IMR-90 (cell line): Measurements from ENCODE around the gene ZBTB7B. TPM values are rescaled to one million over a fixed set of nuclear protein-coding genes. Genes with fewer than 3 reads are reported as not detected.

Source experiments
- ATAC-seq: fragments of 200-7000 bp; cut with Tn5 transposase; 2 replicates; pipeline ENCODE4 v1.9.1; 2020; ENCODE audit warnings: low read depth, mild to moderate bottlenecking, moderate library complexity
- BruUV-seq: library from RNA; stranded (reverse); fragments of 400-500 nt; replicated peaks from 2 replicates; lab custom pipeline; 2021; lab: Mats Ljungman, UMichigan
- CTCF ChIA-PET: fragments of 300-600 bp; formaldehyde crosslinking; extraction: SDS; loops from one replicate; lab custom pipeline; 2021; ENCODE audit warnings: antibody characterized with exemption; lab: Yijun Ruan, JAX
- POLR2A ChIA-PET: fragments of 300-600 bp; sonication (Branson Sonifier 250); formaldehyde crosslinking; loops from one replicate; lab custom pipeline; 2022; ENCODE audit warnings: antibody characterized with exemption; ENCODE audit not compliant: unreplicated experiment; lab: Charles Lee
- DNase-seq: peaks from one replicate; pipeline ENCODE4 v3.0.0; 2013
- H2AFZ ChIP-seq: replicated peaks from 2 replicates; pipeline ENCODE3; 2013; ENCODE audit warnings: low read length, mild to moderate bottlenecking; ENCODE audit not compliant: poor library complexity
- H2AK5ac ChIP-seq: 2 replicates; pipeline ENCODE4 v1.6.1; 2013; ENCODE audit warnings: low read depth, low read length, inconsistent platforms
- H2AK9ac ChIP-seq: replicated peaks from 2 replicates; pipeline ENCODE3; 2013; ENCODE audit warnings: mild to moderate bottlenecking, low read depth, low read length, moderate library complexity; ENCODE audit not compliant: poor library complexity
- H2BK120ac ChIP-seq: 2 replicates; pipeline ENCODE4 v1.6.1; 2013; ENCODE audit warnings: low read depth, low read length, inconsistent platforms
- H2BK15ac ChIP-seq: 3 replicates; pipeline ENCODE4 v1.6.1; 2013; ENCODE audit warnings: low read depth, low read length, inconsistent platforms
- H2BK20ac ChIP-seq: 2 replicates; pipeline ENCODE4 v1.6.1; 2013; ENCODE audit warnings: low read depth, mild to moderate bottlenecking, inconsistent platforms, low read length, moderate library complexity
- H2BK5ac ChIP-seq: 2 replicates; pipeline ENCODE4 v1.6.1; 2013; ENCODE audit warnings: mild to moderate bottlenecking, low read depth, low read length, inconsistent platforms; ENCODE audit not compliant: poor library complexity, severe bottlenecking
- H3K14ac ChIP-seq: replicated peaks from 2 replicates; pipeline ENCODE4 v1.6.1; 2013; ENCODE audit warnings: low read depth, low read length, inconsistent platforms
- H3K18ac ChIP-seq: 2 replicates; pipeline ENCODE4 v1.6.1; 2013; ENCODE audit warnings: low read depth, low read length, control low read depth
- H3K23ac ChIP-seq: 2 replicates; pipeline ENCODE4 v1.6.1; 2013; ENCODE audit warnings: low read depth, low read length, inconsistent platforms
- H3K27ac ChIP-seq: 2 replicates; pipeline ENCODE4 v1.5.1; 2013; ENCODE audit warnings: mild to moderate bottlenecking, control low read depth, low read length; ENCODE audit not compliant: insufficient read depth
- H3K27me3 ChIP-seq: 2 replicates; pipeline ENCODE4 v1.6.1; 2013; ENCODE audit warnings: low read length; ENCODE audit not compliant: control insufficient read depth, insufficient read depth
- H3K36me3 ChIP-seq: 2 replicates; pipeline ENCODE4 v1.6.1; 2013; ENCODE audit warnings: low read length, mixed read lengths; ENCODE audit not compliant: control insufficient read depth, insufficient read depth
- H3K4ac ChIP-seq: 2 replicates; pipeline ENCODE4 v1.6.1; 2013; ENCODE audit warnings: low read depth, low read length, inconsistent platforms
- H3K4me1 ChIP-seq: 2 replicates; pipeline ENCODE4 v1.6.1; 2013; ENCODE audit warnings: low read length, mixed read lengths; ENCODE audit not compliant: control insufficient read depth, insufficient read depth
- H3K4me2 ChIP-seq: 2 replicates; pipeline ENCODE4 v1.6.1; 2013; ENCODE audit warnings: low read depth, mild to moderate bottlenecking, control low read depth, low read length, moderate library complexity
- H3K4me3 ChIP-seq: 2 replicates; pipeline ENCODE4 v1.5.1; 2013; ENCODE audit warnings: low read depth, mild to moderate bottlenecking, control low read depth, low read length, moderate library complexity; ENCODE audit not compliant: insufficient read depth
- H3K56ac ChIP-seq: 2 replicates; pipeline ENCODE4 v1.6.1; 2013; ENCODE audit warnings: low read length, inconsistent platforms; ENCODE audit not compliant: insufficient read depth; ENCODE audit errors: extremely low read depth
- H3K79me1 ChIP-seq, 2 experiments: 2 replicates each; pipeline ENCODE4 v1.6.1; 2013; ENCODE audit warnings: low read length in 2 of 2, inconsistent platforms in 1 of 2, low read depth in 1 of 2
- H3K9ac ChIP-seq: 2 replicates; pipeline ENCODE4 v1.6.1; 2013; ENCODE audit warnings: low read depth, low read length, control low read depth
- H3K9me1 ChIP-seq: 2 replicates; pipeline ENCODE4 v1.6.1; 2013; ENCODE audit warnings: low read length, inconsistent platforms; ENCODE audit not compliant: insufficient read depth
- H3K9me3 ChIP-seq: 2 replicates; pipeline ENCODE4 v1.6.1; 2013; ENCODE audit warnings: low read length; ENCODE audit not compliant: control insufficient read depth, insufficient read depth
- H4K20me1 ChIP-seq: 2 replicates; pipeline ENCODE4 v1.6.1; 2013; ENCODE audit warnings: low read length, inconsistent platforms; ENCODE audit not compliant: insufficient read depth
- H4K5ac ChIP-seq: 2 replicates; pipeline ENCODE4 v1.6.1; 2013; ENCODE audit warnings: mild to moderate bottlenecking, low read depth, low read length, control low read depth
- H4K8ac ChIP-seq, 2 experiments: 2 replicates each; pipeline ENCODE4 v1.6.1; 2013; ENCODE audit warnings: low read depth in 2 of 2, low read length in 2 of 2, control low read depth in 1 of 2, inconsistent platforms in 1 of 2
- H4K91ac ChIP-seq: 2 replicates; pipeline ENCODE4 v1.6.1; 2013; ENCODE audit warnings: low read depth, low read length, inconsistent platforms; ENCODE audit not compliant: insufficient read depth
- BHLHE40 ChIP-seq: fragments of 150-350 bp; IDR thresholded peaks from 2 replicates; pipeline ENCODE4 v1.6.1; 2016; ENCODE audit warnings: mild to moderate bottlenecking, low read depth, low read length
- CEBPB ChIP-seq: IDR thresholded peaks from 2 replicates; pipeline ENCODE4 v1.6.1; 2012; ENCODE audit warnings: low read depth, low read length, improper control_type of control experiment
- CHD1 ChIP-seq: IDR thresholded peaks from 2 replicates; pipeline ENCODE4 v1.6.1; 2012; ENCODE audit warnings: low read depth, low read length, improper control_type of control experiment
- FOS ChIP-seq: fragments of 150-350 bp; IDR thresholded peaks from 2 replicates; pipeline ENCODE4 v1.6.1; 2016; ENCODE audit warnings: low read depth, low read length
- MAFK ChIP-seq: IDR thresholded peaks from 2 replicates; pipeline ENCODE4 v1.6.1; 2012; ENCODE audit warnings: low read depth, low read length, improper control_type of control experiment
- MAZ ChIP-seq: IDR thresholded peaks from 2 replicates; pipeline ENCODE4 v1.6.1; 2012; ENCODE audit warnings: low read depth, mild to moderate bottlenecking, low read length, improper control_type of control experiment, moderate library complexity, borderline replicate concordance
- MXI1 ChIP-seq: IDR thresholded peaks from 2 replicates; pipeline ENCODE4 v1.6.1; 2012; ENCODE audit warnings: low read depth, mild to moderate bottlenecking, low read length, moderate library complexity, borderline replicate concordance
- NFE2L2 ChIP-seq: fragments of 150-350 bp; IDR thresholded peaks from 2 replicates; pipeline ENCODE4 v1.6.1; 2016; ENCODE audit warnings: low read depth, mild to moderate bottlenecking, low read length
- POLR2A ChIP-seq: IDR thresholded peaks from 2 replicates; pipeline ENCODE4 v1.6.1; 2012; ENCODE audit warnings: mild to moderate bottlenecking, low read depth, low read length
- RAD21 ChIP-seq: IDR thresholded peaks from 2 replicates; pipeline ENCODE4 v1.6.1; 2012; ENCODE audit warnings: low read length, improper control_type of control experiment
- RCOR1 ChIP-seq: IDR thresholded peaks from 2 replicates; pipeline ENCODE4 v1.6.1; 2012; ENCODE audit warnings: mild to moderate bottlenecking, low read length, improper control_type of control experiment; ENCODE audit not compliant: insufficient replicate concordance
- RFX5 ChIP-seq: IDR thresholded peaks from 2 replicates; pipeline ENCODE4 v1.8.0; 2012; ENCODE audit warnings: low read depth, mild to moderate bottlenecking, low read length, moderate library complexity
- SMC3 ChIP-seq: fragments of 150-350 bp; IDR thresholded peaks from 2 replicates; pipeline ENCODE4 v1.6.1; 2016; ENCODE audit warnings: low read depth, mild to moderate bottlenecking, antibody characterized with exemption, low read length, moderate library complexity
- WGBS, 2 experiments: methylation state at CpG; one replicate each; pipeline versions ENCODE4 v1.1.5 to v1.1.7; 2013; ENCODE audit warnings: missing lambda C conversion rate in 2 of 2; ENCODE audit not compliant: insufficient read length in 1 of 2; ENCODE audit errors: extremely low coverage in 2 of 2; 5-methylcytosine and 5-hydroxymethylcytosine counted together
- dilution Hi-C: fragments of 300-500 bp; cut with HindIII; formaldehyde crosslinking; loops from one replicate; pipeline ENCODE4 v1.14.3; 2018; ENCODE audit warnings: low sequenced_read_pairs; ENCODE audit not compliant: unreplicated experiment
- in situ Hi-C: fragments of 300-500 bp; cut with MboI; formaldehyde crosslinking; loops from 3 replicates; pipeline ENCODE4 v1.14.3; 2019; ENCODE audit warnings: low sequenced_read_pairs, inconsistent platforms, mixed read lengths
- intact Hi-C: fragments of 100-400 bp; cut with micrococcal nuclease; formaldehyde crosslinking; loops from 2 replicates; pipeline ENCODE4 v1.10.0; 2022
- polyA plus RNA-seq, 3 experiments: library from polyadenylated mRNA; depleted of rRNA; stranded (reverse); fragments of >200 nt; gene quantifications; 2 replicates each; pipeline ENCODE4 v1.2.3, GENCODE V29; 2012; ENCODE audit warnings: low replicate concordance in 1 of 3
- total RNA-seq: library from RNA; depleted of rRNA; stranded (reverse); fragments of >200 nt; gene quantifications from 2 replicates; pipeline ENCODE4 v1.2.3, GENCODE V29; 2012
- TF ChIP-seq, protein P1 (sequence below): fragments of 150-350 bp; IDR thresholded peaks from 2 replicates; pipeline ENCODE4 v1.6.1; 2017; ENCODE audit warnings: mild to moderate bottlenecking, antibody characterized with exemption, low read length, low read depth
- TF ChIP-seq, protein P2 (sequence below): fragments of 150-350 bp; IDR thresholded peaks from 2 replicates; pipeline ENCODE4 v1.6.1; 2016; ENCODE audit warnings: low read depth, mild to moderate bottlenecking, low read length, moderate library complexity, borderline replicate concordance
- TF ChIP-seq, protein P3 (sequence below): conservative IDR thresholded peaks from 2 replicates; pipeline ENCODE4 v1.5.1; 2012; ENCODE audit warnings: mild to moderate bottlenecking, low read depth, low read length, improper control_type of control experiment

The ZBTB7B gene
- total and polyA plus RNA-seq, 2 of the 4 experiments (the other 2 are of a cell fraction) = 7.7 to 17.4 TPM

DNA sequence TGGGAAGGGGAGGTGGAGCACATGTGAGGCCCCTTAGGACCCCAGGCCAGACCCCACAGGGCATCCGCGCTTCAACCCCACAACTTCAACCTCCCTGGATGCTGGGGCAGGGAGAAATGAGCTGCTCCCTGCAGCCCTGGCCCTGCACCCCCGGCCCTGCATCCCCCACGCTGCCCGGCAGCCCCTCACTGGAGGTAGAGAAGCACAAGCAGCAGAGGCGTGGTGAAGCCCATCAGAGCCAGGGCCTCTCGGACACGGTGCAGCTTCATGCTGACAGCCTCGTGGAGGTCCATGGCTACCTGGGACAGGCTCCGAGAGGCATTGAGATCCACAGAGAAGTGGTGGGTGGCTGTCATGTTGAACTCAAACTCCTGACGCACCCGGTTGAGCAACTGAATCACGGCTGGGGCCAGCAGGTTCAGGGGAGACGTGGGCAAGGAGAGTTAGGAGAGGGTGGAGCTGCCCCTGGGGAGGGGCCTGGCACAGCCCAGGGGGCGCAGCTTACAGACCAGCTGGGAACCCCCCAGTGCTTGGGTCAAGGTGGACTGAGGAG lies 27.7 kb downstream of the ZBTB7B start:
- Histone ChIP-seq H3K27ac (no peak overlapping the region), H3K4me2 (no peak overlapping the region), H4K91ac (no peak overlapping the region), H3K4me1 (peaks cover 3% of the 10 kb centered on the region; the same call in 1 of the 2 replicates), H4K5ac (no peak overlapping the region), H2BK15ac (no peak overlapping the region), H3K4me3 (no peak overlapping the region), H3K18ac (no peak overlapping the region), H2BK120ac (no peak overlapping the region), H3K36me3 (no peaks in the 10 kb centered on the region), H3K79me1 (no peaks in the 10 kb centered on the region), H4K20me1 (no peaks in the 10 kb centered on the region; the same call in 1 of the 2 replicates), H4K8ac (no peak overlapping the region), H2AFZ (peak overlapping the region; percentile 43), H3K23ac (no peak overlapping the region), H3K27me3 (peaks cover 35% of the 10 kb centered on the region), H3K9me3 (no peaks in the 10 kb centered on the region), H3K4ac (no peak overlapping the region), H3K14ac (no peak overlapping the region), H2BK5ac (no peak overlapping the region), H3K9ac (no peak overlapping the region), H3K9me1 (peaks cover 4% of the 10 kb centered on the region), H2AK9ac (no peak overlapping the region), H2BK20ac (no peak overlapping the region), H2AK5ac (no peak overlapping the region), H3K56ac (no peak overlapping the region)
- CTCF ChIA-PET = no interaction called here
- ATAC-seq = no peak
- BruUV-seq = no TSS peak
- POLR2A ChIA-PET = no interaction called here
- WGBS, 2 experiments = 69% methylated on average over 12 of the region's 15 CpGs; no CpG with 5 or more reads in 1 of the 2 experiments
- intact Hi-C loops (no loop called here), in situ Hi-C loops (no loop called here), dilution Hi-C loops (no loop called here)
- TF ChIP-seq FOS = no peak
- no peak for TF ChIP-seq NFE2L2
- no peak for TF ChIP-seq MXI1
- no peak for TF ChIP-seq RCOR1
- TF ChIP-seq MAZ = no peak
- TF ChIP-seq, protein P1, sequence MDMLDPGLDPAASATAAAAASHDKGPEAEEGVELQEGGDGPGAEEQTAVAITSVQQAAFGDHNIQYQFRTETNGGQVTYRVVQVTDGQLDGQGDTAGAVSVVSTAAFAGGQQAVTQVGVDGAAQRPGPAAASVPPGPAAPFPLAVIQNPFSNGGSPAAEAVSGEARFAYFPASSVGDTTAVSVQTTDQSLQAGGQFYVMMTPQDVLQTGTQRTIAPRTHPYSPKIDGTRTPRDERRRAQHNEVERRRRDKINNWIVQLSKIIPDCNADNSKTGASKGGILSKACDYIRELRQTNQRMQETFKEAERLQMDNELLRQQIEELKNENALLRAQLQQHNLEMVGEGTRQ = no peak
- TF ChIP-seq POLR2A = no peak
- TF ChIP-seq SMC3 = no peak
- no peak for TF ChIP-seq CHD1
- no peak for TF ChIP-seq RAD21
- TF ChIP-seq, protein P2, sequence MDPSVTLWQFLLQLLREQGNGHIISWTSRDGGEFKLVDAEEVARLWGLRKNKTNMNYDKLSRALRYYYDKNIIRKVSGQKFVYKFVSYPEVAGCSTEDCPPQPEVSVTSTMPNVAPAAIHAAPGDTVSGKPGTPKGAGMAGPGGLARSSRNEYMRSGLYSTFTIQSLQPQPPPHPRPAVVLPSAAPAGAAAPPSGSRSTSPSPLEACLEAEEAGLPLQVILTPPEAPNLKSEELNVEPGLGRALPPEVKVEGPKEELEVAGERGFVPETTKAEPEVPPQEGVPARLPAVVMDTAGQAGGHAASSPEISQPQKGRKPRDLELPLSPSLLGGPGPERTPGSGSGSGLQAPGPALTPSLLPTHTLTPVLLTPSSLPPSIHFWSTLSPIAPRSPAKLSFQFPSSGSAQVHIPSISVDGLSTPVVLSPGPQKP = no peak
- TF ChIP-seq BHLHE40 = no peak
- no peak for TF ChIP-seq RFX5
- no peak for TF ChIP-seq MAFK
- no peak for TF ChIP-seq CEBPB
- TF ChIP-seq, protein P3, sequence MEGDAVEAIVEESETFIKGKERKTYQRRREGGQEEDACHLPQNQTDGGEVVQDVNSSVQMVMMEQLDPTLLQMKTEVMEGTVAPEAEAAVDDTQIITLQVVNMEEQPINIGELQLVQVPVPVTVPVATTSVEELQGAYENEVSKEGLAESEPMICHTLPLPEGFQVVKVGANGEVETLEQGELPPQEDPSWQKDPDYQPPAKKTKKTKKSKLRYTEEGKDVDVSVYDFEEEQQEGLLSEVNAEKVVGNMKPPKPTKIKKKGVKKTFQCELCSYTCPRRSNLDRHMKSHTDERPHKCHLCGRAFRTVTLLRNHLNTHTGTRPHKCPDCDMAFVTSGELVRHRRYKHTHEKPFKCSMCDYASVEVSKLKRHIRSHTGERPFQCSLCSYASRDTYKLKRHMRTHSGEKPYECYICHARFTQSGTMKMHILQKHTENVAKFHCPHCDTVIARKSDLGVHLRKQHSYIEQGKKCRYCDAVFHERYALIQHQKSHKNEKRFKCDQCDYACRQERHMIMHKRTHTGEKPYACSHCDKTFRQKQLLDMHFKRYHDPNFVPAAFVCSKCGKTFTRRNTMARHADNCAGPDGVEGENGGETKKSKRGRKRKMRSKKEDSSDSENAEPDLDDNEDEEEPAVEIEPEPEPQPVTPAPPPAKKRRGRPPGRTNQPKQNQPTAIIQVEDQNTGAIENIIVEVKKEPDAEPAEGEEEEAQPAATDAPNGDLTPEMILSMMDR = no peak
- no peak for DNase-seq
